CD4-positive, alpha-beta T cell treated with Interleukin-17A for 4 hours (primary cell): ENCODE measurements around the gene TBC1D12.
"Not testable (repeated sequence)": the region's sequence is repeated elsewhere in the genome, so short reads cannot be mapped to it uniquely, and the experiment has no call there.

ENCODE experiments used
- DNase-seq: peaks from one replicate; pipeline ENCODE4 v3.0.0-alpha.2; 2020; ENCODE audit warnings: mixed read lengths

Gene TBC1D12

GRCh38 chr10:94549221-94549620 lies 146.9 kb downstream of the TBC1D12 start:
- DNase-seq, result no peak

- not testable (repeated sequence) for DNase-seq
These were observed 165.5 kb downstream of the TBC1D12 start for GRCh38 chr10:94567714-94568307.

- no peak for DNase-seq
These were observed 168.7 kb downstream of the TBC1D12 start for GRCh38 chr10:94571081-94571480.

GRCh38 chr10:94571528-94571927 lies 169.2 kb downstream of the TBC1D12 start:
- no peak for DNase-seq

DNA sequence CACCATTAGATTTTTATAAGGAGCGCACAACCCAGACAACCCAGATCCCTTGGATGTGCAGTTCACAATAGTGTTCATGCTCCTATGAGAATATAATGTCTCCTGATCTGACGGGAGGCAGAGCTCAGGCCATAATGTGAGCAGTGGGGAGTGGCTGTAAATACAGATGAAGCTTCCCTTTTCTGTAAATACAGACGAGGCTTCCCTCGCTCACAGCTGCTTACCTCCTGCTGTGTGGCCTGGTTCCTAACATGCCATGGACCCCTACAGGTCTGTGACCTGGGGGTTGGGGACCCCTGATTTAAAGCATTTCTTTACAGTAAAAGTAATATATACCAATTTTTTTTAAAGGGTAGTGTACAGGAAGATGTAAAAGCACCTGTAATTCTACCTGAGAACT lies 176.4 kb downstream of the TBC1D12 start:
- no peak for DNase-seq

- DNase-seq, result no peak
These were observed 180.8 kb downstream of the TBC1D12 start for GRCh38 chr10:94583124-94583523.
